Pancreas (tissue), 10 donors: ENCODE data around the gene GPX8. TPM values are rescaled to one million over a fixed set of nuclear protein-coding genes. Genes with fewer than 3 reads are reported as not detected.
A peak's percentile ranks its signal among the peaks of the same experiment; 100 is the strongest.

Experiments used
- ATAC-seq, 4 donors: fragments of 200-7000 bp; cut with Tn5 transposase; one replicate each; pipeline versions ENCODE4 v1.8.0 to v1.9.1; 2020; ENCODE audit warnings: mild to moderate bottlenecking in 4 of 4, moderate library complexity in 4 of 4
- DNase-seq, 6 donors: peaks; one replicate each; pipeline ENCODE4 v3.0.0-alpha.2; 2020
- FAIRE-seq: peaks from 2 replicates; lab custom pipeline; 2012; peaks lifted over from hg19 to GRCh38; lab: Jason Lieb, UNC
- H3K27ac ChIP-seq, 4 donors: fragments of 200-600 bp; sonication (generic); 1 replicate in 3 of 4; 2 replicates in 1 of 4; pipeline versions ENCODE4 v1.5.0 to v1.8.0; 2020
- H3K27me3 ChIP-seq, 4 donors: fragments of 200-600 bp; one replicate each; pipeline ENCODE4 v1.8.0; 2021
- H3K36me3 ChIP-seq, 3 donors: fragments of 200-600 bp; sonication (generic) in 1 of 3; one replicate each; pipeline versions ENCODE4 v1.5.0 to v1.8.0; 2020 to 2021
- H3K4me1 ChIP-seq, 3 donors: fragments of 200-600 bp; one replicate each; pipeline ENCODE4 v1.8.0; 2021
- H3K4me3 ChIP-seq, 4 donors: fragments of 200-600 bp; sonication (generic) in 2 of 4; one replicate each; pipeline versions ENCODE4 v1.5.0 to v1.8.0; 2020 to 2021
- H3K9me3 ChIP-seq, 4 donors: fragments of 200-600 bp; one replicate each; pipeline ENCODE4 v1.8.0; 2021
- WGBS, 2 donors: extraction: QIAGEN DNeasy Blood & Tissue Kit; methylation state at CpG; one replicate each; pipeline ENCODE4 v1.1.7; 2013; 5-methylcytosine and 5-hydroxymethylcytosine counted together
- intact Hi-C, 3 donors: fragments of 100-400 bp; cut with DNase I; formaldehyde crosslinking; loops; one replicate each; pipeline versions ENCODE4 v1.11.1 to v1.14.2; 2022
- polyA plus RNA-seq, 2 donors: library from polyadenylated mRNA; stranded (reverse); fragments of 200-250 nt; gene quantifications; one replicate each; pipeline ENCODE4 v1.2.3, GENCODE V29; 2013
- total RNA-seq, 6 donors: library from RNA; stranded (reverse); fragmentation: NEBNext Ultra II Directional in 4 of 6; extraction: Animal tissue kit (Norgen Biotek cat#: 25700) in 4 of 6; gene quantifications; one replicate each; pipeline versions ENCODE4 v1.2.1 to v1.2.4, GENCODE V29; 2021 to 2023
- TF ChIP-seq, protein P1 (sequence below), 4 donors: fragments of 200-600 bp; sonication (generic) in 3 of 4; IDR thresholded peaks; one replicate each; pipeline versions ENCODE4 v1.5.0 to v1.8.0; 2021; ENCODE audit warnings: antibody characterized with exemption in 4 of 4
- donor health status: healthy with polysubstance abuse.
- donor health status: DM: no; HTN: no; CAD: no; lungs with moderate emphysema.
- donor health status: DM: no; HTN: no; CAD: no.
- donor health status: control.
- donor health status: control.
- donor health status: Bipolar disorder and iron deficiency.
- donor health status: DM: yes; HTN: yes; CAD: no.
- donor health status: DM: no; HTN: no; CAD: no.
- donor health status: DM: no; HTN: no; CAD: no.
- donor health status: DM: yes; HTN: yes; CAD: no.

The GPX8 gene
- total and polyA plus RNA-seq, 8 donors = 2.5 to 13.4 (median 4.6) TPM

DNA sequence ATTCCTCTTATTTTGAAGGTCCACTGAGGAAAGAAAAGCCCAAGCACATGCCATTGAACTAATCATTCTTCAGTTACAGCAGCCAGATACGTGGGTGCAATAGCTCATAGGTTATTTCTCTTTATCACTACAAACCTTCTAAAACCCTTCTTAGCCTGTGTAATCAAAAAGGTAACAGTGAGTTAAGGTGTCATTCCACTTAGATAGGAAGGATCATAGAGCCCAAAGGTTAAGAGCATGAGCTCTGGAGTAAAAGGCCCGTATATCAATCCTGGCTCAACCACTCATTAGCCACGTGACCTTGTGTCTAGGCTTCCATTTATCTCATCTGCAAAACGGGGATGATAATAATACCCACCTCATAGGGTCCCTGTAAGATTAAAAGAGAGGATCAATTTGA is 2.7 kb downstream of the GPX8 start:
- intact Hi-C loops = no loop called here
- H3K36me3 ChIP-seq = no peaks in the 10 kb centered on the region
- H3K9me3 ChIP-seq = no peaks in the 10 kb centered on the region
- TF ChIP-seq, protein P1, sequence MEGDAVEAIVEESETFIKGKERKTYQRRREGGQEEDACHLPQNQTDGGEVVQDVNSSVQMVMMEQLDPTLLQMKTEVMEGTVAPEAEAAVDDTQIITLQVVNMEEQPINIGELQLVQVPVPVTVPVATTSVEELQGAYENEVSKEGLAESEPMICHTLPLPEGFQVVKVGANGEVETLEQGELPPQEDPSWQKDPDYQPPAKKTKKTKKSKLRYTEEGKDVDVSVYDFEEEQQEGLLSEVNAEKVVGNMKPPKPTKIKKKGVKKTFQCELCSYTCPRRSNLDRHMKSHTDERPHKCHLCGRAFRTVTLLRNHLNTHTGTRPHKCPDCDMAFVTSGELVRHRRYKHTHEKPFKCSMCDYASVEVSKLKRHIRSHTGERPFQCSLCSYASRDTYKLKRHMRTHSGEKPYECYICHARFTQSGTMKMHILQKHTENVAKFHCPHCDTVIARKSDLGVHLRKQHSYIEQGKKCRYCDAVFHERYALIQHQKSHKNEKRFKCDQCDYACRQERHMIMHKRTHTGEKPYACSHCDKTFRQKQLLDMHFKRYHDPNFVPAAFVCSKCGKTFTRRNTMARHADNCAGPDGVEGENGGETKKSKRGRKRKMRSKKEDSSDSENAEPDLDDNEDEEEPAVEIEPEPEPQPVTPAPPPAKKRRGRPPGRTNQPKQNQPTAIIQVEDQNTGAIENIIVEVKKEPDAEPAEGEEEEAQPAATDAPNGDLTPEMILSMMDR (IDR thresholded peaks at IDR 0.05) = no peak
- DNase-seq = no peak
- FAIRE-seq = no peak
- no peaks in the 10 kb centered on the region for H3K27me3 ChIP-seq
- H3K4me1 ChIP-seq = peaks cover 0 to 3% (median 0%) of the 10 kb centered on the region in 3 donors
- H3K4me3 ChIP-seq = no peak overlapping the region
- no peak overlapping the region for H3K27ac ChIP-seq
- no peak for ATAC-seq
- WGBS, 2 donors = 53 to 54% methylated on average over 4 of the region's 4 CpGs

DNA sequence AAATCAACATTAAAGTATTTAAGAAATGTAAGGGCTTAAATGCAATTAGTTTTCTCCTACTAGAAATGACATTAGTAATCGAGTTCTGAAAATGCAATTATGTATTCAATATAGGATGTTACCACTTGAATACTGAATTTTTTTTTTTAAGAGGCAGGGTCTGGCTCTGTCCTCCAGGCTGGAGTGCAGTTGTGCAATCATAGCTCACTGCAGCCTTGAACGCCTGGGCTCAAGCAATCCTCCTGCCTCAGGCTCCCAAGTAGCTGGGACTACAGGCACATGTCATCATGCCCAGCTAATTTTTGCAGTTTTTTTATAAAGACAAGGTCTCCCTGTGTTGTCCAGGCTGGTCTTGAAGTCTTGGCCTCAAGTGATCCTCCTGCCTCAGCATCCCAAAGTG is 11.5 kb downstream of the GPX8 start:
- FAIRE-seq = no peak

DNA sequence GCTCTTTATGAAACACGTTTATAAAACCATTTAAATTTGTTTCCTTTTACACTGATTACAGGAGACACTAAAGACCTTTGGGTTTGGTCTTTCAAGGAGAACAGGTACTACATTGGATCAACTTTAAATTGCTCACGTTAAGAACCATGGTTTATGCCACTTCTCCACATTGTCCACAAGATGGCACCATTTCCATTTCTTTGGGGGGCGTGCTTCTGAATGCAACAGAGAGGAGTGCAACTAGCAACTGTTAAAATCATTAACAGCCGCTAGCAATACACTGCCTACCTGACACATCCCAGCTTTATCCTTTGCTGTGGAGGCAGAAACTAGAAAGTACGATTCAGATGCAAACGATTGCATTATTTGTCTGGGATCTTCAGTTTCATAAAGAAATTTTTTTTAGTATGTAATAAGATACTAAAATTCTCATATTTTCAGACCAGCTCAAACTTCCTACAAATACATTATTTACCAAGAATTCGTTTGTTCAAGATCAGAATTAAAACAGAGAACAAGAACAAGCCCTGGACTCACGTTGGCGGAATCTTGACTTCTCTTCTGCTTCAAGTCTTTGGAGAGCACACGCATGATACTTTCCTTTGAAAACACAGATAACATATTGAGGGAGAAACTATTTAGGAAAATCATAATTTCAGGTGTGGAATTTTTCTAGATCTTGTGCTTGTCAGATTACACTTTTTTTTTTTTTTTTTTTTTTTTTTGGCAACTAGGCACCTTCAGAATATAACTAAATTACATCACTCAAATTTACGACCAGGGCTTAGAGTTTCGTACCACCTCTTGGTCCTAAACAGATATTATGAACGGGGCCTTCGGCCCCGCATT is 12.3 kb downstream of the GPX8 start:
- no peaks in the 10 kb centered on the region for H3K36me3 ChIP-seq
- no peaks in the 10 kb centered on the region for H3K9me3 ChIP-seq
- peaks cover 0 to 5% (median 0%) of the 10 kb centered on the region in 4 donors for H3K27me3 ChIP-seq
- TF ChIP-seq, protein P1 (IDR thresholded peaks at IDR 0.05) = peak; percentile 64 to 82 (median 68)
- peak in 3 of 6 donors; percentile 55 to 65 (median 55) for DNase-seq
- 4% methylated on average over 15 of the region's 15 CpGs for WGBS, 2 donors
- peak; percentile 23 for FAIRE-seq
- H3K27ac ChIP-seq = no peak overlapping the region
- H3K4me3 ChIP-seq = peak overlapping the region; percentile 13 to 55 (median 33)
- peak; percentile 69 to 88 (median 76) for ATAC-seq
- intact Hi-C loops = loop anchor here in 1 of 3 donors (10.0 kb wide), 1 partner anchor 53 kb away; the partner anchor contains the start of gene MCIDAS
- H3K4me1 ChIP-seq = peaks cover 0 to 28% (median 18%) of the 10 kb centered on the region in 3 donors

More for the DNA sequence above, 11.5 kb downstream of the GPX8 start:
- H3K27ac ChIP-seq = no peak overlapping the region
- TF ChIP-seq, protein P1 (IDR thresholded peaks at IDR 0.05) = no peak
- peaks cover 0 to 5% (median 0%) of the 10 kb centered on the region in 4 donors for H3K27me3 ChIP-seq
- peaks cover 0 to 26% (median 18%) of the 10 kb centered on the region in 3 donors for H3K4me1 ChIP-seq
- DNase-seq (no peak), ATAC-seq (no peak)
- no peaks in the 10 kb centered on the region for H3K36me3 ChIP-seq
- no peaks in the 10 kb centered on the region for H3K9me3 ChIP-seq
- WGBS, 2 donors = 9 to 11% methylated on average over 2 of the region's 2 CpGs
- no peak overlapping the region for H3K4me3 ChIP-seq
- intact Hi-C loops = loop anchor here in 1 of 3 donors (10.0 kb wide), 1 partner anchor 53 kb away; the partner anchor contains the start of gene MCIDAS

DNA sequence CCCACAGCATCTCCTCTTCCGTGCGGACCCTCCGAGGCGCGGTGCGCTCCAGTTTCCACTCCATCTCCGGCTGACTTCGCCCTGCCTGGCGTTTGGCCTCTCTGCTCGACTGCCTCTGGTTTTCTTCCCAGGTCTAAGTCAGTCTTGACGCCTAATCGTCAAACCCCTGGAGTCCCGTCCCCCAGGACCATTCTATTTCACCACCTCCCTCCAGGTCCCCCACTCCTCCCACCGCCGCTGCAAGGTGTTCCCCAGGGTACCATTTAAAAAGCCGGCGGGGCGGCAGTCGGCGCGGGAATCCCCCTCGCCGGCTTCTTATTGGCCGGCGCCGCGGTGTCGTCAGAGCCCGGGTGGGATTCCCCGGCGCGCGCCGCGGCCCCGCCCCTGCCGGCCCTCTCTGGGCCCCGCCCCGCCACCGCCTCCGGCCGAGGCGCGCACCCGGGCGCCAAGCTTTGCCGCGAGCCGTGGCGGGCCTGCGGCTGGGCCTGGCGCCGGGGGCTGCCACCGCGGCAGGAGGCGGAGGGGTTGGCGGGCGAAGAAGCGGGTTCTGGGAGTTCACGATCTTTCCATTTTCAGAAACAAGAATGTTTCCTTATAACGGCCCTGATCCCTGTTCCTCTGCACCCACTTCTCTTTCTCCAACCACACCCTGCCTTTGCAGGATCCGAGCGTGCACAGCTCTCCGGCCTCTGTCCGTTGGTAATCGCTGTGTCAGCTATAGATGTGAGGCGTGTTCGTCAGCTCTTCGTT is 13.1 kb downstream of the GPX8 start, which contains the start of gene CDC20B:
CDC20B (minus strand) TSS at position 241 of the 750 bp plus-strand sequence; CDS start at position 64, 177 bp downstream.
- peak within 1 kb of the TSS; percentile 13 to 55 (median 33) for H3K4me3 ChIP-seq
- peak; percentile 85 to 92 (median 89) for ATAC-seq
- DNase-seq = peak; percentile 68 to 92 (median 78)

More for the DNA sequence above, 13.1 kb downstream of the GPX8 start, which contains the start of gene CDC20B:
- peaks cover 0 to 5% (median 0%) of the 10 kb centered on the region in 4 donors for H3K27me3 ChIP-seq
- no peak for FAIRE-seq
- H3K36me3 ChIP-seq = no peaks in the 10 kb centered on the region
- intact Hi-C loops = loop anchor here in 1 of 3 donors (10.0 kb wide), 1 partner anchor 52 kb away; the partner anchor contains the start of gene MCIDAS
- H3K4me1 ChIP-seq = peaks cover 0 to 28% (median 18%) of the 10 kb centered on the region in 3 donors
- H3K27ac ChIP-seq = peak within 1 kb of the TSS in 3 of 4 donors; percentile 14 to 34 (median 17)
- no peaks in the 10 kb centered on the region for H3K9me3 ChIP-seq
- 0 to 1% methylated on average over 61 to 69 of the region's 69 CpGs for WGBS, 2 donors
- TF ChIP-seq, protein P1 (IDR thresholded peaks at IDR 0.05) = no peak
